ENCODE results near the gene DCHS1.
"Not testable (repeated sequence)": the region's sequence is repeated elsewhere in the genome, so short reads cannot be mapped to it uniquely, and the experiment has no call there.

Gene DCHS1

GRCh38 chr11:6693342-6694228 is 38.0 kb upstream of the DCHS1 start:
- no peak for TF ChIP-seq RARB (CRISPR knock-in tag; IDR thresholded peaks at IDR 0.05)
- no peak for TF ChIP-seq ARNTL (CRISPR knock-in tag; IDR thresholded peaks at IDR 0.05; ENCODE audit: borderline replicate concordance, low read depth)
- no peak for TF ChIP-seq GLIS3 (CRISPR knock-in tag; IDR thresholded peaks at IDR 0.05)
- TF ChIP-seq POU6F1 (CRISPR knock-in tag; IDR thresholded peaks at IDR 0.05; ENCODE audit: borderline replicate concordance, low read depth) = no peak
- TF ChIP-seq ESRRG (CRISPR knock-in tag; IDR thresholded peaks at IDR 0.05) = no peak
- no peak for TF ChIP-seq ZNF70 (CRISPR knock-in tag; IDR thresholded peaks at IDR 0.05)
- TF ChIP-seq BACH2 (CRISPR knock-in tag; IDR thresholded peaks at IDR 0.05; ENCODE audit: borderline replicate concordance) = no peak
- no peak for TF ChIP-seq ZFP30 (CRISPR knock-in tag; IDR thresholded peaks at IDR 0.05)
- TF ChIP-seq TSHZ2 (CRISPR knock-in tag; IDR thresholded peaks at IDR 0.05) = no peak
- peak; percentile 73 for ATAC-seq

GRCh38 chr11:6692128-6692527 is 36.5 kb upstream of the DCHS1 start:
- no peak for TF ChIP-seq SNAI2 (CRISPR knock-in tag; IDR thresholded peaks at IDR 0.05)
- no peak for TF ChIP-seq ZNF70 (CRISPR knock-in tag; IDR thresholded peaks at IDR 0.05)
- TF ChIP-seq PATZ1 (CRISPR knock-in tag; IDR thresholded peaks at IDR 0.05; ENCODE audit: borderline replicate concordance) = no peak
- TF ChIP-seq CREB5 (CRISPR knock-in tag; IDR thresholded peaks at IDR 0.05; ENCODE audit: low read depth) = no peak
- no peak for TF ChIP-seq OSR1 (CRISPR knock-in tag; IDR thresholded peaks at IDR 0.05)
- TF ChIP-seq ISL1 (CRISPR knock-in tag; IDR thresholded peaks at IDR 0.05) = no peak
- no peak for TF ChIP-seq GLIS3 (CRISPR knock-in tag; IDR thresholded peaks at IDR 0.05)
- TF ChIP-seq ZFP30 (CRISPR knock-in tag; IDR thresholded peaks at IDR 0.05) = no peak
- TF ChIP-seq ESRRG (CRISPR knock-in tag; IDR thresholded peaks at IDR 0.05) = no peak
- no peak for TF ChIP-seq RARB (CRISPR knock-in tag; IDR thresholded peaks at IDR 0.05)
- no peak for TF ChIP-seq BACH2 (CRISPR knock-in tag; IDR thresholded peaks at IDR 0.05; ENCODE audit: borderline replicate concordance)
- no peak for TF ChIP-seq TCF4 (CRISPR knock-in tag; IDR thresholded peaks at IDR 0.05; ENCODE audit: borderline replicate concordance)
- no peak for TF ChIP-seq TSHZ2 (CRISPR knock-in tag; IDR thresholded peaks at IDR 0.05)
- TF ChIP-seq TOX (CRISPR knock-in tag; IDR thresholded peaks at IDR 0.05; ENCODE audit: borderline replicate concordance) = no peak

GRCh38 chr11:6690431-6691132 is 35.0 kb upstream of the DCHS1 start:
- not testable (repeated sequence) for ATAC-seq

More at GRCh38 chr11:6692128-6692527, 36.5 kb upstream of the DCHS1 start:
- ATAC-seq = no peak

Measured in SK-N-SH treated with all-trans-retinoic acid at 6 μM for 48 hours (cell line).